Loucy (cell line): ENCODE results near the gene PRLR.

Source experiments
- CTCF ChIP-seq: fragments of 200-600 bp; sonication (generic); conservative IDR thresholded peaks from 2 replicates; pipeline ENCODE4 v1.5.1; 2014; ENCODE audit warnings: mild to moderate bottlenecking, antibody characterized with exemption, low read length
- EZH2phosphoT487 ChIP-seq: fragments of 200-600 bp; IDR thresholded peaks from 2 replicates; pipeline ENCODE4 v1.6.1; 2018; ENCODE audit warnings: antibody characterized with exemption, mild to moderate bottlenecking, moderate library complexity, borderline replicate concordance

- TF ChIP-seq CTCF: no peak
- no peak for TF ChIP-seq EZH2phosphoT487
Observed at GRCh38 chr5:35160486-35161116, 69.7 kb downstream of the PRLR start.
